NCI-H128 (cell line): ENCODE data around the gene RPAIN.
"Not testable (repeated sequence)": the region's sequence is repeated elsewhere in the genome, so short reads cannot be mapped to it uniquely, and the experiment has no call there.

Experiments used
- DNase-seq: peaks from one replicate; lab custom pipeline; 2025; ENCODE audit not compliant: unreplicated experiment; lab: John Stamatoyannopoulos, UW

RPAIN gene

DNA sequence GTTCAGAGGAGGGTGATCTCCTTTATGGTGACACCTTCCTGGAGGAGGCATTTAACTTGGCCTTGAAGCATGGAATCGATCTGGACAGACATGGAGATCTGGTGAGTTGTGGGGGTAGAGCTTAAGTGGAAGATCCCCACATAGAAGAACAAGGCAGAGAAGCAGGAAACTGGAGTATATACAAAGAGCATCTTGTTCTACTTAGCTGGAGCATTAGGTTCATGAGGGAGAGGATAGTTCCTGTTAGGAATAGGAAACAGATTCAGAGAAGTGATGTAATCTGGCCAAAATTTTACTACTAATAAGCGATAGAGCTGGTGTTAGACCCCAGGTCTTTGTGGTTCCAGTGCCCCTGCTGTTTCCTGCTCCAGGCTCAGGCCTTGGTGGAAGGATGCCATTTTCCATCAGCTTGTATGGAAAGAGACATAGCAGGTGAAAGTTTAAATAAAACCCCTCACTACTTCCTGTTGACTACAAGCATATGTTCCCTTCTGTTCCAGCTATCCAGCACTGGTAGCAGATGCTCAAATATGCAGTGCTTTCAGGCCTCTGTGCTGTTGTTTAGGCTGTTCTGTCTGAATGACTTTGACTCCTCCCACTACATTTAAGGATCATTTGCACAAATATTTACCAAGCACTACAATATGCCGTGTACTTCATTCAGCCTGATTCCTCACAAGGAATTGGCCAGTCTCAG lies 9.4 kb downstream of the RPAIN start:
- DNase-seq: no peak

- DNase-seq: no peak
Observed at GRCh38 chr17:5430413-5430999, 10.5 kb downstream of the RPAIN start.

DNA sequence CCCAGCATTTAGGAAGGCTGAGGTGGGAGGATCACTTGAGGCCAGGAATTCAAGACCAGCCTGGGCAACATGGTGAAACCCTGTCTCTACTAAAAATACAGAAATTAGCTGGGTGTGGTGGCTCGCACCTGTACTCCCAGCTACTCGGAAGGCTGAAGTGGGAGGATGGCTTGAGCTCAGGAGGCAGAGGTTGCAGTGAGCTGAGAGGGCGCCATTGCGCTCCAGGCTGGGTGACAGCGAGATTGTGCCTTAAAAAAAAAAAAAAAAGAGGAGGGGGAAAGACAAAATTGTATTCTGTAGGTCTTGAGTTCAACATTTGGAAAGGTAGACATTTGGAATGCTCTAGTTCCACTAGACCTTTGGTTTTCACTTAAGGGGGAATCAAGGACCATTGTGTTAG lies 11.3 kb downstream of the RPAIN start:
- not testable (repeated sequence) for DNase-seq

- DNase-seq: no peak
Observed at GRCh38 chr17:5431949-5432556, 12.1 kb downstream of the RPAIN start.

DNA sequence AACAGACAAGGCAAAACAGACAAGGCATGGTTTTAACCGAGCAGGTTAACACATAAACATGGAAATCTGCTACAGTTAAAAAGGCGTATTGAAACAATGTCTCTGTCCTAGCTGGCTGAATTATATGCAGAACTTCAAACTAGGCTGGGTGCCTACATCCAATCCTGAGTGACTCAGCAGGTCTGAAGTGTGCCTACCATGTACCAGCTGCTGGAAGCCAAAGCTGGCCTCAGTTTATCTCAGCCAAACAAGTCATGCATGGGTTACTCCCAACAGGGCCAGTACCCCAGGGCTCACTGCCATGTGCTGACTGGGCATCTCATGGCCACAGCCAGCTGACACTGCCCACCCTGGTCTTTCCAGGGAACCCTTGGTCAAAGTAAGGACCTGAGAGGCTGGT lies 15.0 kb downstream of the RPAIN start:
- DNase-seq: no peak

GRCh38 chr17:5435781-5436315 lies 15.9 kb downstream of the RPAIN start:
- DNase-seq: not testable (repeated sequence)

DNA sequence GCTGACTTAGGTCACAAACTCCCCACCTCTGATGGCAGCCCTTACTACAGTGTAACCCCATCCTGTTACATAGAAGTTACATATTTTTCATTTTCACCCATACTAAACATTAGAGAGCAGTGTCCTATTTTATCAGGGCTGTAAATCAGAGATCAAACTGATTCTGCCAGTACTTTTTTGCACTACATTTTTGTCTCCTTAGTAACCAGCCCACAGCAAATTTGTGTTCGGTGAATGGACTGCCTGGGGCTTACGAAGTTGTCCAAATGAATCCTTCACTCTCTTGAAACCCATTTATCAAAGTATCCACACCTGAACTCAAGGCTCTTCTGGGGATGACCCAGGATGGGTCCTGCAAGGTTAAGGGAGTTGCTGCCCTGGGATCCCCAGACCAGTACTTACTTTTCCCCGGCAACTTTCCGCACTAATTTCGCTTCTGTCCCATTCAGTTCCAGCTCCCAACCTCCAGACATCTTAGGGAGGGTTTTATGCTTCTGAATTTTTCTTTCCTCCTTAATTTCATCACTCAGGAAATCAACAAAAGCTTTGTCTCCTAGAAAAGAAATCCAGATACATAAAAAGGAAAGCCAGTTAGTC lies 17.8 kb downstream of the RPAIN start:
- DNase-seq: no peak

- DNase-seq: peak; percentile 72
Observed at GRCh38 chr17:5438716-5439445, 18.9 kb downstream of the RPAIN start, which contains the start of gene C1QBP. TSS of gene C1QBP (minus strand) at chr17:5439155. CDS start at chr17:5439073, 82 bp downstream.

- no peak for DNase-seq
Observed at GRCh38 chr17:5439446-5439764, 19.4 kb downstream of the RPAIN start.

GRCh38 chr17:5443728-5444127 lies 23.7 kb downstream of the RPAIN start:
- DNase-seq: no peak

DNA sequence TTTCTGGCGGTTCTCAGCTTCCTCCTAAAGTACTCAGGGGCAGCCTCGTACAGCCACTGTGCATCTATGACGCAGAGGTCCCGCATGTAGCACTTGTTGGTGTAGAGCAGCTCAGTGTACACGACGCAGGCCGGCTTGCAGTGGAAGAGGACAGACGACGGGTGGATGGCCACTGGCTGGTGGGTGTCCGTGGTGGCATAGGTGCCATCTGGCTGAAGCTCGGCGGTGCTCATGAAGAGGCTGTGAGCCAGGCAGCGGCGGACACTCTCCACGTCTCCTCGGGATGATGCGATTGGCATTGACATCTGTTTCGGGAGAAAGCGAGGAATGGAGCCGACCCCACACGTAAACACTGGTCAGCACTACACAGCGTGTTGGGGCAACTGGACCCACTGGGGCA lies 24.2 kb downstream of the RPAIN start:
- DNase-seq: no peak

DNA sequence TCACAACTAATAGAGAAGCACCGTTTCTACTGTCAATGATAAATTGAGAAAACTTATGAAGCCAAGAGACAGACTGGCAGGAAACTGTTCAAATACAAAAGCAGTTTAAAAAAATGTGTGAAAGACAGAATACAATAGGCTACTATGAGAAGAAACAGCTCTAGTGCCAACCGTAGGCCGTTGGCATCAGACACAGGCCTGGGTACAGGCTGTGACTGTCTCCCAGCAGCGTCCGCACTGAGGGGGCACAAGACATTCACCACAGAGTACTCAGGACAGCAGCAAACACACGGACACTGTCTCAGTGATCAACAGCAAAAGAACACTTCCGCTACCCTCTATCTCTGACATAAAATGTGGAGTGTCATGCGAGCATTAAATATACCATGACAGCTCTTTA lies 26.8 kb downstream of the RPAIN start:
- DNase-seq: no peak

- DNase-seq: no peak
Observed at GRCh38 chr17:5464717-5465507, 44.9 kb downstream of the RPAIN start.

GRCh38 chr17:5466295-5466694 lies 46.3 kb downstream of the RPAIN start:
- DNase-seq: no peak

- DNase-seq: no peak
Observed at GRCh38 chr17:5467416-5467815, 47.4 kb downstream of the RPAIN start.

- no peak for DNase-seq
Observed at GRCh38 chr17:5468075-5468473, 48.1 kb downstream of the RPAIN start.

DNA sequence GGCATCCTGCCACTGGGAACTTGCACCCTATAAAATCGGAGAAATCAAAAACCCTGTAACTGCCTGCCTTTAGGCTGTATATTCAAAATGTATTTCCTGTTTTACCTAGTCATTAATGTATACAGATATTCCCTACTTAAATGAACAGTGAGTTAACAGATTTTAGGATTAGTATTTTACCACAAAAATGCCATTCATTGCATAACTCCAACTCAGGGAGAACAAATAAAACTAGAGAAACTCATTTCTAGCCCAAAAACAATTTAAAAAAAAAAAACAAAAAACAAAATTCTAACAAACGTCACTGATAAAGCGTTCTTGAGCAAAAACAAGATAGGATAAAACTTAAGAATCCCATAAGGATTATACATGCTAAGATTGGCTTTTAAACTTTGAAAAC lies 52.5 kb downstream of the RPAIN start:
- no peak for DNase-seq

DNA sequence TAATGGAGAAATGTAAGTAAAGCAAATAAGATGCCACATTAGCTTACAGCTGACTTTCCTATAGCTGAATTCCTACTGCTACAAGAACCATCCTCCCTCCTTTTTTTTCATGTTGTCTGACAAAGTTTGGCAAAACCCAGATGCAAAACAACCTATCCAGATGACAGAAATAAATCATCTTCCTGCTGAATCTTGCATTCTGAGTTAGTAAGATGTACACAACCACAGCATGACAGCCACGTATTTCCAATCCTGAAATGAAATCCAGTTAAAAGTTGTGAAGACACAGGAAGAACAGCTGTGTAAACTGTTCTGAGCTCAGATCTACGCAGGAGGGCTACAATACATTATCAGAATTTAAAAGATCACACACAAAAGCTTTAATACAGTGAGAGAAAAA lies 53.9 kb downstream of the RPAIN start:
- no peak for DNase-seq

DNA sequence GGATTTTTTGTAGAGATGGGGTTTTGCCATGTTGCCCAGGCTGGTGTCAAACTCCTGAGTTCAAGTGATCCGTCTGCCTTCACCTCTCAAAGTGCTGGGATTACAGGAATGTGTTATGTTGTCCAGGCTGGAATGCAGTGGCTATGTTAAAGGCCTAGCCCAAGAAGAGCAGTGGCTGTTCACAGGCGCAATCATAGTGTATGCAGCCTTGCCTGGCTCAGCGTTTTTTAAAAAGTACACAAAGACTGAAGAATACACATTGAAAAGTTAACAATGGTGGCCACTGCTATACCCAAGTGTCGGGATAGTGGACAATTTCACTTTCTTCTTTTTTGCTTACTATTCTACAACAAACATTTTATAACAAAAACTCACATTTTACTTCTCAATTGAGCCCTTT lies 59.0 kb downstream of the RPAIN start:
- DNase-seq: no peak

DNA sequence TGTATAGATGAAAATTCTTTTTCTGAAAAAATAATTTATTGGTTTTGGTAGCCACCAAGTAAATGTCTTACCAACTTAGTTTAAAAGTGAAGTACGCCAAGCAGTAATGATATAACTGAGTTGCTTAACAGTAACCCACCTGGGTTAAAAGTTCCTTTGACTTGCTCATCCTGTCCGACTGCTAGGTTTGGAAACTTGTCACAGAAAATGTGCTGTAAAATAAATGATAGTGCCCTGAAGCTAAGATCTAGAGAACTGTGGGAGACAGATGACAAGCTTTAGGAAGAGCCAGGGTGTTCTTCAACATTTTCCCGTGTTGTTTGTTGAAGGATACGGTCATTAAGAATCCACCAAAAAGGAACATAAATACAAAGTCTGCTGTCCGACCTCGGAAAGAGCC lies 61.0 kb downstream of the RPAIN start:
- no peak for DNase-seq

DNA sequence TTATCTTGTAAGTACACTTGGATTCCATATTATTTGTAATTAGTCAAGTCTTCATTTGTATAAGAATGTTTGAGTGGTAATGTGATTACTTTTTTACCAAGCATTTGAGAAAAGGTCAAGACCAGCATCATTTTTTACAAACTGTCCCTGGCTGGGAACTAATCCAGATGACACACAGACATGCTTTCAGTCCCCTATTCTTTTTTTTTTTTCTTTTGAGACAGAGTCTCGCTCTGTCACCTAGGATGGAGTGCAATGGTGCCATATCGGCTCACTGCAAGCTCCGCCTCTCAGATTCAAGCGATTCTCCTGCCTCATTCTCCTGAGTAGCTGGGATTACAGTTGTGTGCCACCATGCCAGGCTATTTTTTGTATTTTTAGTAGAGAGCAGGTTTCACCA lies 61.5 kb downstream of the RPAIN start:
- DNase-seq: no peak
